ENCODE results near the gene TUBA4B.
"Not testable (repeated sequence)": the region's sequence is repeated elsewhere in the genome, so short reads cannot be mapped to it uniquely, and the experiment has no call there.

Gene TUBA4B

GRCh38 chr2:219293736-219294231 is 40.7 kb downstream of the TUBA4B start:
- DNase-seq: no peak

- peak; percentile 95 for DNase-seq
These were observed 41.6 kb downstream of the TUBA4B start for GRCh38 chr2:219294356-219295351.

- DNase-seq: no peak
These were observed 43.1 kb downstream of the TUBA4B start for GRCh38 chr2:219296142-219296541.

GRCh38 chr2:219296631-219297391 is 43.8 kb downstream of the TUBA4B start:
- no peak for DNase-seq

DNA sequence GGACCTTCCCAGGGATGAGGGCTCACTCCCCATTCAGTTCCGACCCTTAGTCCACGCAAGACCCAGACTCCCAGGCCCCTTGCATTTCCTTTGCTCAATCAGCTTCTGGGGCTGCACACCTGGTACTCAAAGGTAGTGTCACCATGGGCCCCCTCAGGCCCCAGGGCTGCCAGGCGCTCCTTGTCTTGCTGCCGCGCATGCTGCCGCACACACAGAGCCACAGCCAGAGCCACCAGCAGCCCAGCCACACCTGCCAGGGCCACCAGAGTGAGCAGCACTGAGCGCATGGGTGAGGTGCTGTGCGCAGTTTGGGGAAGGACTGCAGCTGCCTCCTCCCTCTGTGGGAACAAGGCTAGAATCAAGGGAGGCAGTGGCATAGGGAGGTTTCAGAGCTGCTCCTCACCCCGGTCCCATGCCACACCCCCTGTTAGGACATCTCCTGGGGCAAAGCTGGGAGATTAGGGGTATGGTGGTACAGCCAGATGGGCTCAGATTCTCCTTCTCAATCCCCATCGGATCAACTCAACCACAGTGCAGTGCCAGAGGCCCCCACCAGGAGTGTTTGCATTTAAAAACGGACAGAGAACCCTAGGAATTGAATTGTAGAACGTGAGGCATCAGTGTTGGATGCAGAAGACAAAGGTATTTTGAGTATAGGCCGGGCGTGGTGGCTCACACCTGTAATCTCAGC is 44.9 kb downstream of the TUBA4B start:
- no peak for DNase-seq

DNA sequence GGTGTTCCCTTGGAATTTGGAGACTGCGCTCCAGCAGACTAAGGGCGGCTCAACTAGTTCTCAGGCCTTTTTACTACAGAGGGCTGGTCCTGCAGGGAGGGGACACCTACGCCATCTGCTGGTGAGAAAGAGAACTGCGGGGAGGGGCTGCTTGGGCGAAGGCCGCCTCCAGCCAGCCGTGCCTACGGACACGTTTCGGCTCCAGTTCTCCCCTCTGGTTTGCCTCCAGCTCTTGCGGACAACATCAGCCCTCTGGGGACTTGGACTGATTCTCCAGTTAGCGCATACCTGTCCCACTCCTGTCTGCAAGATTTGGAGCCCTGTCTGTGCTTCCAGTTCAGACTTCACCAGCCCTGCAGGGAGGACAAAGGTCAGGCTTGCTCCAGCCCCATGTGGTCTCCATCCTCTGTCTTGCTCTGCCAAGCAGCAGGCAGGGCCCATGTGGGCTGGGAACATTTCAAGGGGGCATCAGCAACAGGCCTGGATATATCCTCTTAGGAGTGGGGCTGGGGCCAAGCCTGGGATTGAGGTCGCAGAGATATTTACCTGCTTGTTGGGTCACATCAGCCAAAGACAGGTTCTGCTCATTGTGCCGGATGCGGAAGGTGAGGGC is 45.8 kb downstream of the TUBA4B start:
- DNase-seq: peak; percentile 92

- DNase-seq: no peak
These were observed 46.3 kb downstream of the TUBA4B start for GRCh38 chr2:219299372-219299760.

GRCh38 chr2:219300022-219300421 is 47.0 kb downstream of the TUBA4B start:
- DNase-seq: no peak

- no peak for DNase-seq
These were observed 49.4 kb downstream of the TUBA4B start for GRCh38 chr2:219302412-219302968.

- no peak for DNase-seq
These were observed 51.2 kb downstream of the TUBA4B start for GRCh38 chr2:219304223-219304622.

DNA sequence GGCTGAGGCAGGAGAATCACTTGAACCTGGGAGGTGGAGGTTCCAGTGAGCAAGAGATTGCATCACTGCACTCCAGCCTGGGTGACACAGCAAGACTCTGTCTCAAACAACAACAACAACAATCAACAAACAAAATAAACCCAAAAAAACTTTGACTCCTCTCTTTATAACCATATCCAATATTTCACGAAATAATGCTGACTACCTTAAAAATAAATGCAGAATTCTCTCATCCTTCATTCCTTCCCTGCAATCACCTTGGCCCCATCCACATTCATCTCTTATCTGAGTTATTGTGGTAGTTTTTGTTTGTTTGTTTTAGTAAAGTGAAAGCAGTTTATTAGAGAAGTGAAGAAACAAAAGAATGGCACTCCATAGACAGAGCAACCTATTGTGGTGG is 53.0 kb downstream of the TUBA4B start:
- no peak for DNase-seq

DNA sequence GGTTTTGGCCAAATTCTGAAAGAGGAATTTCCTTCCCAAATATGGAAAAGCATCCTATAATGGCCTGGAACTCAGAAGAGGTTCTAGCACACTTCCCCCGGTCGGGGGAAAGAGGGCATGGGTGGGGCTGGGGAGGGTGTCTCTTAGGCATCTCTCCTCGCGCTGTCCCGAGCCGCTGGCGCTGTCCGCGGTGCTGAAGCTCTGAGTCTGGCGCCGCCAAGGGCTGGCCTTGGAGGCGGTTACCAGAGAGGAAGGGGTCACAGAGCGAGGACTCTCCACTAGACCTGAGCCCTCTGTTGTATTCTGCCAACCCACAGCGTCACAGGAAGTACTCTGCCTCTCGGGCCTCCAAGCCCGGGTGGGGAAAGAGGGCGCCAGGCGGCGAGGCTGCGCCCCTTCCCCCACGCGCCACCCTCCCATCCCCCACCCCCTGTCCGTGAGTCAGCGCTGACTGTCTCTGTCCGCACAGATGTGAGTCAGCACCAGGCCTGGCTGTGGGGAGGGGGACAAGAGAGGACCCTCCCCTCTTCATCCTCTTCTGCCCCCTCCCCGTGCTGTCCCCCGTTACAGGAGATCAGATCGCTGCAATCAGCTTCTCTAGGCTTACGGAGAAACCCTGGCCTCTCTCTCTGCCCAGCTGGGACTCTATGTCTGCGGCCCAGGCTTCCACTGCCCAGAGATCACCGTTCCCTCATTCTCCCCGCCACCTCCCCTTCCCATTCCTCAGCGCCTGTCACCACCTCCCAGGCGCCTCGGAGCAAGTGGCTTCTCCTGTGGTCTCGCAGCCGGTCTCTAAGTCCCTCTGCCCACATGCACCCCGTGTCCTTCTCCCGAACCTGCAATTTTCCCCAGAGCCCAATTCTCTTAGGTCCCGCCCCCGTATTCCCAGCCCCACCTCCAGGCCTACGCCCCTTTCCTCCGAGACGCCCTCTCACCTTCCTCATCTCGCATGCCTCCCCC is 55.4 kb downstream of the TUBA4B start:
- peak; percentile 74 for DNase-seq

- peak; percentile 63 for DNase-seq
These were observed 56.2 kb downstream of the TUBA4B start, which contains the start of gene PTPRN for GRCh38 chr2:219309278-219309677. PTPRN (minus strand) TSS chr2:219309401; CDS start chr2:219309332, 69 bp downstream.

- DNase-seq: not testable (repeated sequence)
These were observed 59.7 kb downstream of the TUBA4B start for GRCh38 chr2:219312683-219313263.

DNA sequence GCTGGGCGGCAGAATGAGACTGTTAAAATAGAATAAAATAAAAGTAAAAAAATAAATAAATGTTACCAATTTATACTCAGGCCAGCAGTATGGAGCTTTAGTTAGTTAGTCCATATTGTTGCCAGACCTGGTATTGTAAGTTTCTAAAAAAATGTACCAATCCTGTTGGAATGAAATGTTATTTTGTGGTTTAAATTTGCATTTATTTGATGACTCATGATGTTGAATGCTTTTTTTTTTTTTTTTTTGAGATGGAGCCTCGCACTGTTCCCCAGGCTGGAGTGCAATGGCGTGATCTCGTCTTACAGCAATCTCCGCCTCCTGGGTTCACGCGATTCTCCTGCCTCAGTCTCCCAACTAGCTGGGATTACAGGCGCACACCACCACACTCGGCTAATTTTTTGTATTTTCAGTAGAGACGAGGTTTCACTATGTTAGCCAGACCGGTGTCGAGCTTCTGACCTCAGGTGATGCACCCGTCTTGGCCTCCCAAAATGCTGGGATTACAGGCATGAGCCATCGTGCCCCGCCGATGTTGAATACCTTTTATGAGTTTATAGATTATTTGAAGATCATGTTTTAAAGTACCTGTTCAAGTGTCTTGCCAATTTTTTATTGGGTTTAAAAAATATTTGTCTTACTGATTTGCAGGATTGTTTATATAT is 61.9 kb downstream of the TUBA4B start:
- no peak for DNase-seq

Measured in retina (tissue), 1 donor.